DND-41 (cell line): Measurements from ENCODE around the gene PUS3.
"Not testable (repeated sequence)": the region's sequence is repeated elsewhere in the genome, so short reads cannot be mapped to it uniquely, and the experiment has no call there.

Source experiments
- ATAC-seq: fragments of 200-7000 bp; cut with Tn5 transposase; 3 replicates; pipeline ENCODE4 v1.9.1; 2021; ENCODE audit warnings: low read depth; ENCODE audit not compliant: insufficient read depth
- DNase-seq: peaks from one replicate; pipeline ENCODE4 v3.0.0-alpha.2; 2020
- H2AFZ ChIP-seq: 2 replicates; pipeline ENCODE4 v1.6.0; 2012; ENCODE audit warnings: low read depth, low read length
- H3K27ac ChIP-seq: 2 replicates; pipeline ENCODE4 v1.5.1; 2012; ENCODE audit warnings: low read length, inconsistent platforms
- H3K27me3 ChIP-seq: fragments of 200-600 bp; sonication (generic); 2 replicates; pipeline ENCODE4 v1.6.0; 2012; ENCODE audit warnings: low read length, mild to moderate bottlenecking, inconsistent platforms; ENCODE audit not compliant: insufficient read depth, poor library complexity
- H3K36me3 ChIP-seq: 2 replicates; pipeline ENCODE4 v1.5.1; 2012; ENCODE audit warnings: low read length, inconsistent platforms; ENCODE audit not compliant: insufficient read depth
- H3K4me1 ChIP-seq: 2 replicates; pipeline ENCODE4 v1.5.1; 2012; ENCODE audit warnings: mild to moderate bottlenecking, low read length; ENCODE audit not compliant: insufficient read depth
- H3K4me2 ChIP-seq: 2 replicates; pipeline ENCODE4 v1.6.0; 2012; ENCODE audit warnings: mild to moderate bottlenecking, moderate library complexity, low read length, inconsistent platforms; ENCODE audit not compliant: insufficient read depth
- H3K4me3 ChIP-seq, 2 experiments: fragments of 200-600 bp in 1 of 2; shearing (Covaris generic) in 1 of 2; 2 replicates each; pipeline ENCODE4 v1.5.1; 2012 to 2016; ENCODE audit warnings: inconsistent platforms in 2 of 2, low read length in 2 of 2, mild to moderate bottlenecking in 2 of 2, low read depth in 1 of 2, moderate library complexity in 1 of 2
- H3K79me2 ChIP-seq: 2 replicates; pipeline ENCODE4 v1.6.0; 2012; ENCODE audit warnings: low read length, inconsistent platforms; ENCODE audit not compliant: insufficient read depth
- H3K9ac ChIP-seq: 2 replicates; pipeline ENCODE4 v1.6.0; 2012; ENCODE audit warnings: low read depth, mild to moderate bottlenecking, inconsistent platforms, low read length, moderate library complexity
- H3K9me3 ChIP-seq: 2 replicates; pipeline ENCODE4 v1.5.1; 2012; ENCODE audit warnings: low read length, moderate library complexity, mild to moderate bottlenecking, inconsistent platforms; ENCODE audit not compliant: insufficient read depth, severe bottlenecking
- H4K20me1 ChIP-seq: 2 replicates; pipeline ENCODE4 v1.6.0; 2012; ENCODE audit warnings: low read length; ENCODE audit not compliant: insufficient read depth
- EZH2 ChIP-seq: IDR thresholded peaks from 3 replicates; pipeline ENCODE4 v1.6.1; 2012; ENCODE audit warnings: borderline replicate concordance, low read depth, mild to moderate bottlenecking, moderate library complexity, low read length, inconsistent platforms; ENCODE audit not compliant: severe bottlenecking
- TF ChIP-seq, protein P1 (sequence below): IDR thresholded peaks from 2 replicates; pipeline ENCODE4 v1.5.1; 2012; ENCODE audit warnings: borderline replicate concordance, low read length, moderate library complexity, mild to moderate bottlenecking; ENCODE audit not compliant: poor library complexity, severe bottlenecking; ENCODE audit errors: extremely low read depth

Gene PUS3

DNA sequence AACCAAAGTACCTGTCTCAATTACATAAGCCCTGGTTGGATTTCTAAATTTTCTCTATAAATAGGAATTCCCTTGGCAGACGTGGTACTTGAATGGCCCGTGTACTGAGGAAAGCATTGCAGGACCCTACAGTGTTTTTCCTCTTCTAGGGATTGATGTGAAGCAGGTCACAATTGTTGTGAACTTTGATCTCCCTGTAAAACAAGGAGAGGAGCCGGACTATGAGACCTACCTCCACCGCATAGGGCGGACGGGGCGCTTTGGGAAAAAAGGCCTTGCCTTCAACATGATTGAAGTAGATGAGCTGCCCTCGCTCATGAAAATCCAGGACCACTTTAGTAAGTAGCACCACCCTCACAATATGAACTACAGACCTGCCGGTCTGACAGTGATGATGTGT is 18.0 kb upstream of the PUS3 start:
- Histone ChIP-seq H4K20me1 (no peaks in the 10 kb centered on the region), H3K27ac (no peak overlapping the region), H3K36me3 (no peaks in the 10 kb centered on the region), H3K4me1 (no peaks in the 10 kb centered on the region), H2AFZ (no peak overlapping the region), H3K9me3 (no peaks in the 10 kb centered on the region), H3K27me3 (peaks cover 15% of the 10 kb centered on the region), H3K9ac (no peak overlapping the region), H3K4me2 (no peak overlapping the region), H3K4me3 (no peak overlapping the region), H3K79me2 (no peaks in the 10 kb centered on the region)
- ATAC-seq = no peak
- no peak for DNase-seq
- TF ChIP-seq, protein P1, sequence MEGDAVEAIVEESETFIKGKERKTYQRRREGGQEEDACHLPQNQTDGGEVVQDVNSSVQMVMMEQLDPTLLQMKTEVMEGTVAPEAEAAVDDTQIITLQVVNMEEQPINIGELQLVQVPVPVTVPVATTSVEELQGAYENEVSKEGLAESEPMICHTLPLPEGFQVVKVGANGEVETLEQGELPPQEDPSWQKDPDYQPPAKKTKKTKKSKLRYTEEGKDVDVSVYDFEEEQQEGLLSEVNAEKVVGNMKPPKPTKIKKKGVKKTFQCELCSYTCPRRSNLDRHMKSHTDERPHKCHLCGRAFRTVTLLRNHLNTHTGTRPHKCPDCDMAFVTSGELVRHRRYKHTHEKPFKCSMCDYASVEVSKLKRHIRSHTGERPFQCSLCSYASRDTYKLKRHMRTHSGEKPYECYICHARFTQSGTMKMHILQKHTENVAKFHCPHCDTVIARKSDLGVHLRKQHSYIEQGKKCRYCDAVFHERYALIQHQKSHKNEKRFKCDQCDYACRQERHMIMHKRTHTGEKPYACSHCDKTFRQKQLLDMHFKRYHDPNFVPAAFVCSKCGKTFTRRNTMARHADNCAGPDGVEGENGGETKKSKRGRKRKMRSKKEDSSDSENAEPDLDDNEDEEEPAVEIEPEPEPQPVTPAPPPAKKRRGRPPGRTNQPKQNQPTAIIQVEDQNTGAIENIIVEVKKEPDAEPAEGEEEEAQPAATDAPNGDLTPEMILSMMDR = no peak
- no peak for TF ChIP-seq EZH2

DNA sequence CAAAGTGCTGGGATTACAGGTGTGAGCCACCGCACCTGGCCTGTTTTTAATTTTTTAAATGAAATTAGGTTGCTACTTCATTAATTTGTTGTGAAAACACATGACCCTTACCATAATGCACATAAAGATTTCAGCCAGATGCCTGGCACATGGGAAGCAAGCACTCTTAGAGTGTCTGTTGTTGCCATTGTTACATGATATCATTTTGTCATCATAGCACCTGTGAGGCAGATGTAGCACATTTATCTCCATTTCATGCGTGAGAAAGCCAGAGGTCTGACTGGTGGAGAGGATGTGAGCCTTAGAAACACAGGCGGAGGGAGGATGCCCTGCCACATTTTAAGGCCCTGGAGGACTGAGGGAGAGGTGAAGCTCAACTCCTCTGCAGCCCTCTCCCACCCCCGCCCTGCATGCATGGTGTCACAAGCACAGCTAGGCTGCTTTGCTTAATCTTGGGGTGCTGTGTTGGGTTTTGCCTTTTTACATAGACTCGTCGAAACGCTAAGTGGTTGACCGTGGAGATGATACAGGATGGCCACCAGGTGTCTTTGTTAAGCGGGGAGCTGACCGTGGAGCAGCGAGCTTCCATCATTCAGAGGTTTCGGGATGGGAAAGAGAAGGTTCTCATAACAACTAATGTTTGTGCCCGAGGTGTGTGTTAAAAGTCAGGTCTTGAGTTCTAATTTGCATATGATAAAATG is 15.3 kb upstream of the PUS3 start:
- Histone ChIP-seq H3K4me2 (no peak overlapping the region), H2AFZ (no peak overlapping the region)

DNA sequence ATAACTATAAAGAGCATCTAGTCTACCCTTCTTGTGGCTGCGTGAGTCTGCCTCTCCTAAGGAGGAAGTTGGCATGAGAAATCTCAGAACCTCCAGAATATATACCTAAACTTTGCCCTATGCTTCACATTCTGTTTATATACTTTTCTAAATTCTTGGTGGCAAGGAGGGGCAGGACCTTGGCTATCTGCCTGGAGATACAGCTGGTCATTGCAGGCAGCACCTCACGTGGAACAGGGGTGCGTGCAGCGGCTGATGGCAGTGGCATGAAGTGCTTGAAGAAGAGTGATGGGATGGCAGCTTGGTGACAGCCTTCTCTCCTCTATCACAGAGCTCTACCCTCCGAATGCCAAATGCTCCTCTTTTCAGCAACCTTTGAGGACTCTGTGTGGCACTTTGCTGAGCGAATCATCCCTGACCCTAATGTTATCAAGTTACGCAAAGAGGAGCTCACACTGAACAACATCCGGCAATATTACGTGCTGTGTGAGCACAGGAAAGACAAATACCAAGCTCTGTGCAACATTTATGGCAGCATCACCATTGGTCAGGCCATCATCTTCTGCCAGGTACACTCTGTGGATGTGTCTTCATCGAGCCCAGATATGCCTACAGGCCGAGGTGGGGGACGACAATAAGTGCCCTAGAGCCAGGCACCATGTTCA is 13.8 kb upstream of the PUS3 start:
- H3K4me2 ChIP-seq = no peak overlapping the region

More for the DNA sequence above, 15.3 kb upstream of the PUS3 start:
- Histone ChIP-seq H3K4me1 (no peaks in the 10 kb centered on the region), H3K79me2 (no peaks in the 10 kb centered on the region), H3K9me3 (no peaks in the 10 kb centered on the region), H3K4me3 (no peak overlapping the region), H3K36me3 (no peaks in the 10 kb centered on the region), H3K27me3 (peaks cover 15% of the 10 kb centered on the region), H4K20me1 (no peaks in the 10 kb centered on the region), H3K9ac (no peak overlapping the region), H3K27ac (no peak overlapping the region)
- no peak for ATAC-seq
- no peak for DNase-seq
- no peak for TF ChIP-seq EZH2
- TF ChIP-seq, protein P1 = no peak

DNA sequence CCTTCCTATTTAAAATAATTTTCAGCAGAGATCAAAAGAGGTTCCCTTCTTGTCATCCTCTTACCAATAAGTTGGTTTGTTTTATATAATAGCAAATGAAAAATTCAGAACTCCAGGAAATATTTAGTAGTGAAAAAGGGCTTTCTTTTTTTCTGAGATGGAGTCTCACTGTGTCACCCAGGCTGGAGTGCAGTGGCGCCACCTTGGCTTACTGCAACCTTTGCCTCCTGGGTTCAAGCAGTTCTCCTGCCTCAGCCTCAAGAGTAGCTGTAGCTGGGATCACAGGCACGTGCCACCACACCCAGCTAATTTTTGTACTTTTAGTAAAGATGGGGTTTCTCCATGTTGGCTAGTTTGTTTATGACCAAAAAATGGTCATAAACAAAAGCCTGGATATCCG is 11.6 kb upstream of the PUS3 start:
- not testable (repeated sequence) for H3K4me3 ChIP-seq, H3K27ac ChIP-seq, H3K4me1 ChIP-seq, H4K20me1 ChIP-seq, H3K79me2 ChIP-seq, ATAC-seq, H3K4me2 ChIP-seq, H3K36me3 ChIP-seq, H3K9me3 ChIP-seq, H3K9ac ChIP-seq, H2AFZ ChIP-seq, DNase-seq
- H3K27me3 ChIP-seq = peaks cover 19% of the 10 kb centered on the region

More for the DNA sequence above, 13.8 kb upstream of the PUS3 start:
- DNase-seq = no peak
- H2AFZ ChIP-seq = no peak overlapping the region
- no peak for TF ChIP-seq EZH2
- TF ChIP-seq, protein P1 = no peak
- H3K79me2 ChIP-seq = no peaks in the 10 kb centered on the region
- H3K27ac ChIP-seq = no peak overlapping the region
- H3K9me3 ChIP-seq = no peaks in the 10 kb centered on the region
- H4K20me1 ChIP-seq = no peaks in the 10 kb centered on the region
- peaks cover 15% of the 10 kb centered on the region for H3K27me3 ChIP-seq
- H3K4me1 ChIP-seq = no peaks in the 10 kb centered on the region
- H3K9ac ChIP-seq = no peak overlapping the region
- ATAC-seq = no peak
- no peak overlapping the region for H3K4me3 ChIP-seq
- H3K36me3 ChIP-seq = no peaks in the 10 kb centered on the region
